Effector CD4-positive, alpha-beta T cell (primary cell): ENCODE measurements around the gene RTEL1.
A peak's percentile ranks its signal among the peaks of the same experiment; 100 is the strongest.
"Not testable (repeated sequence)": the region's sequence is repeated elsewhere in the genome, so short reads cannot be mapped to it uniquely, and the experiment has no call there.

ENCODE experiments used
- DNase-seq: peaks from one replicate; pipeline ENCODE4 v3.0.0-alpha.2; 2020

The RTEL1 gene

DNA sequence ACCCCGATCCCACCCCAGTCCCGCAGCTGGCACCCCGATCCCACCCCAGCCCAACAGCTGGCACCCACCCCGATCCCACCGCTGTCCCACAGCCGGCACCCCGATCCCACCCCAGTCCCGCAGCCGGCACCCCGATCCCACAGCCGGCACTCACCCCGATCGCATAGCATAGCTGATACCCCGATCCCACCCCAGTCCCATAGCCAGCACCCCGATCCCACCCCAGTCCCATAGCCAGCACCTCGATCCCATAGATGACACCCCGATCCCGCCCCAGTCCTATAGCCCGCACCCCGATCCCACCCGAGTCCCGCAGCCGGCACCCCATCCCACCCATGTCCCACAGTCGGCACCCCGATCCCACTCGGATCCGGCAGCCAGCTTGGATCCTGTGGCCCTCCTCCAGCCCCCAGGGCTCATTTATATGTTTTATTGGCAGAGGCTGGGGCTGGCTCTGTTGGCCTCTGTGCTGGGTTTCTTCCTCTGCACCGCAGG is 30.3 kb upstream of the RTEL1 start:
- DNase-seq: no peak

GRCh38 chr20:63628246-63628975 is 29.7 kb upstream of the RTEL1 start:
- DNase-seq: no peak

GRCh38 chr20:63630956-63631355 is 27.2 kb upstream of the RTEL1 start:
- not testable (repeated sequence) for DNase-seq

DNA sequence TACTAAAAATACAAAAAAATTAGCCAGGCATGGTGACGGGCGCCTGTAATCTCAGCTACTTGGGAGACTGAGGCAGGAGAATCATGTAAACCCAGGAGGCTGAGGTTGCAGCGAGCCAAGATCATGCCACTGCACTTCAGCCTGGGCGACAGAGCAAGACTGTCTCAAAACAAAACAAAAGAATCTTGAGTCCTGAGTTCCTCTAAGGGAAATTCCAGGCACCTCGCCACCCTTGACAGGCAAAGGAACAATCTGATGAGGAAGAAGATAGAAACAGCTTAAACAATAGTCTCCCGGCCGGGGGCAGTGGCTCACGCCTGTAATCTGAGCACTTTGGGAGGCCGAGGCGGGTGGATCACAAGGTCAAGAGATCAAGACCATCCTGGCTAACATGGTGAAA is 26.7 kb upstream of the RTEL1 start:
- not testable (repeated sequence) for DNase-seq

GRCh38 chr20:63633732-63634131 is 24.4 kb upstream of the RTEL1 start:
- DNase-seq: no peak

GRCh38 chr20:63635431-63636141 is 22.5 kb upstream of the RTEL1 start:
- peak; percentile 74 for DNase-seq

GRCh38 chr20:63636752-63637628 is 21.1 kb upstream of the RTEL1 start:
- no peak for DNase-seq

DNA sequence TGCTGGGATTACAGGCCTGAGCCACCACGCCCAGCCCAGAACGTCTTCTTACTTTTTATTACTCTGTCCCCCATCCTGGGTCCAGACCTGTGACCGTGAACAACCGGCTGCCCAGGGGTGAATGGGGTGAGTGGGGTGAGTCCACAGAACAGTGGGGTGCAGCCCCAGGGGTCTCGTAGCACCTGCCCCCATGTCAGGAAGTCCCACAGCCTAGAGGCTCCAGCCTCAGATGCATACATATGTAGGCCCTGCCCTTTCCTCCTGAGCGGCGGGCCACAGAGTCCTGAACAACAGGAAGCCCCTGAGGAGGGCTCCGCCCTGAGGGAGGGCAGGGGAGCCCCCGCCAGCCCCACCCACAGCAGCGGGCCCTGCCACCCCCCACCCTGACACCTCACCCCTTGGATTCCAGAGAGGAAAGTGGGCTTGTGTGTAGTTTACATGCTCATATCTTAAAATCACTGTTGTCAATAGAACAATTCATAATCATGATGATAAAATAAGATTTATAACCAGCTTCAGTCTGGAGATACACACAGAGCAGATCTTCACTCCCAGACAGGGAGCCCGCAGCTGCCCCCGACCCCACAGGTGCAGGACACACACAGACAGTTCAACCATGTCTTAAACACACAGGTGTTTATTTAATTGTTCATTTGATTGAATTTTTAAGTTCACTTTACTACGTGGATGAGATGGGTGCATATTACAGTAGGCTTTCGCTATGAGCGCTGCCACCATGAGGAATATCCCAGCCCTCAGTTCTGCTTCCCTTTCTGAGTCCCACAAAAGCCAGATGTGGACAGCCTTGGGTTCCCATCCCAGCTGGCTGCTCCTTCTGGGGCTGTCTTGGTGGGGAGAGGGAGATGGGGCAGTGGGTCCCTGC is 18.8 kb upstream of the RTEL1 start:
- DNase-seq: peak; percentile 71

- no peak for DNase-seq
Observed at GRCh38 chr20:63640086-63640485, 18.0 kb upstream of the RTEL1 start.

DNA sequence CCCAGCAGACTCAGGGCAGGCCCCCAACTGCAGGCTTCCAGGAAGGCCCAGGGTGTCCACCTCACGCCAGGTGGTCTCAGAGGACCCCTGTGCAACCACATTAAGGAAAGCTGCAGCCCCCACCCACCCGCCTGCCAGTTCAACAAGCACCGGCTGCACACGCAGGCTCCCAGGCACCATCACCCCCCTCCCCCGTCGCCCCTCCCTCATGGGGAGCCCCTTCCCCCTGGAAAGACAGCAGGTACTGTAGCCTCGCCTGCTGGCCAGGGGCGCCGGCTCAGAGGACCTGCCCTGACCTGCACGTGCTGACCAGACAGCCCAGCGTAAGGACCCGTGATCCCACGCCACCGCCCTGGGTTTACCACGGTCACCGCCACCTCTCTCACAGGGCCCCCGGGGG is 17.4 kb upstream of the RTEL1 start:
- DNase-seq: not testable (repeated sequence)

DNA sequence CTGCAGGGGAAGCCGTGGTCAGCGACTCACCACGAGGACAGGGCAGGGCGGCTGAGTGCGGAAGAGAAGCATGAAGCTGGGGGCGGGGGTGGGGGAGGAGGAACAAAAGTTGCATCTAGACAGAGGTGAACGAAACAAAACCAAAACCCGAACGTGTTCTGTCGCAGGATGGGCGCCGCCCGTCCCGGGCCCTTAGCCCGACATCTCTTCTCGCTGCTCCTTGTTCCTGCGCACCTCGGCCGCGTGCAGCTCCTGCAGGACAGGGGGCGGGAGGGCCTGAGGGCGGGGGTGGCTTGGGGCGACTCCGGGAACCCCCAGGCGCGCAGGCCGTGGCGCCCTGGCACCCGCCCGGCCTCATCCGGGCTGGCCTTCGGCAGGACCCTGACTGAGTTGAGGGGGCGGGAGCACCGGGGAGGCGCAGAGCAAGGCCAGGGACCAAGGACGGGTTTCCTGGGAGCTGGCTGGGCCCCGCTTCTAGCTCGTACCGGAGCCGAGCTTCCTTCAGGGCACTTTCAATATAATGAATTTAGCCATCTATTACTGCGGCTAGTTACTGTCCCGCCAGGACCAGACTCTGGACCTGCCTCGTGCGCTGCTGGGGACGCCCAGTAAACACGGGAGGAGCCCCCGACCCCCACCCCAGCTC is 16.8 kb upstream of the RTEL1 start:
- DNase-seq: peak; percentile 40

DNA sequence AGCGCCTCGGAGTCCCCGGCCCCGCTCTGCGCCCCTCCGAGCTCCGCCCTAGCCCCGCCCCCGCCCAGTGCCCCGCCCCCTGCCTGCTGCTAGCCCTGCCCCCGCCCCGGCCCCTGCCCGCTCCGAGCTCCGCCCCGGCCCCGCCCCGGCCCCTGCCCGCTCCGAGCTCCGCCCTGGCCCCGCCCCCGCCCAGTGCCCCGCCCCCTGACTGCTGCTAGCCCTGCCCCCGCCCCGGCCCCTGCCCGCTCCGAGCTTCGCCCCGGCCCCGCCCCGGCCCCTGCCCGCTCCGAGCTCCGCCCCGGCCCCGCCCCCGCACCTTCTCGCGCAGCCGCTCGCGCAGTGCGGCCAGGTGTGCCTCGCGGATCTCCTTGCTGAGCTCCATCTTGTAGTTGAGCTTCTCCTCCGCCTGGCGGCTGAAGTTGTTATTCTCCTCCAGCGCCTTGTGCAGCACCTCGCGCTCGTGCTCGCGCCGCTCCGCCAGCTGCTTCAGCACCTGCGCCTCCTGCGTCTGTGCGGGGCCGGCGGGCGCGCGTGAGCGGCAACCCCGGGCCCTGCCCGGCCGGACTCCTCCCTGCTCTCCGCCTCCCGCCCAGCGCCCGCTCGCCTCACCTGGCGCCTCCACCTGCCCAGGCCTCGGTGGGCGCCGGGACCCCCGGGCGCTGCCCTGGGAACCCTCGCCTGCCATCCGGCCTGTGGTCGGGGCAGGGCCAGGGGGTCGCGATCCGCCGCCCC is 16.2 kb upstream of the RTEL1 start:
- DNase-seq: peak; percentile 94

DNA sequence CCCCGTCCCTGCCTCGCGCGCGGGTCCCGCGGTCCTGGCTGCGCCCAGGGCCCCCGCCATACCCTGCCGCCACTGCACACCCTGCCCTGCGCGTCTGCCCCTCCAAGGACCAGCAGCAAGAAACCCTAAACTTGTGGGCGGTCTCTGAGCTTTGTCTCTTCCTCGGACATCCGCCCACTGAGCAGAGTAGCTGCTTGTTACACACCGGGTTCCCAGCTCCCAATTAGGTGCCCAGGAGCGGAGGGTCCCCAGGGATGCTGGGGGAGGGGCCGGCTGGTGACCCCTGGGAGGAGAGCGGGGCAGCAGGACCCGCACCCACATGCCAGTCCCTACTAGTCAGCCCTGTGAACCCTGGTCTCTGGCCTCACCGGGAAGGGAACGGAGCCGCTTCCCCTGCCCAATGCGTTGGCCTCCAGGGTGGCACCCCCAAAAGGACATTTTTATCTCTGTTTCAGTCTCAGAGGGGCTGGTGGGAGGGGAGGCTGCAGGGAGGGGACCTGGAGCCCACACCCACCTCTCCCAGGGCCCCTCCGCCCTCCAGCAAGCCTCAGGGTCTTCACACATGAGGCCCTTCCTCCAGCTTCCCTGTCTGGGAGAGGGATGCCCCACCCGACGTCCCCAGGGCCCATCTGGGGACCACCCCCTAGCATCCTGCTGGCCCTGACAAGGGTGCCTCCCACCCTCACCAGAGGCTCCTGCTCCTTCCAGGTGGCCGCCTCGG is 15.4 kb upstream of the RTEL1 start:
- no peak for DNase-seq

DNA sequence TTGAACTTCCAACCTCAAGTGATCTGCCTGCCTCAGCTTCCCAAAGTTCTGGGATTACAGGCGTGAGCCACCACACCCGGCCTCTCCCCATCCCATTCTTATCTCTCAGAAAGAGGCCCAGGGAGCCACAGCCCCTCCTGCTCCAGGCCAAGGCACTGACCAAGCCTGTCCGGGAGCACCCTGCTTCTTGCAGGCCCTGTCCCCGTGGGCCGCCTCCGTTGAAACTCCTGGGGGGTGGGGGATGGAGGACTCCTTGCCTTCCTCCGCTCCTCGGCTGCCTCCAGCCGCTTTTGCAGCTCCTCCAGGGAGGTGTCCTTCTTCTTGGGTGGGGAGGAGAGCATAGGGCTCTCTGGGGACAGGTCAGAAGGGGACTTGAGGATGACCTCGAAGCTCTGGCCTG is 14.6 kb upstream of the RTEL1 start:
- no peak for DNase-seq

DNA sequence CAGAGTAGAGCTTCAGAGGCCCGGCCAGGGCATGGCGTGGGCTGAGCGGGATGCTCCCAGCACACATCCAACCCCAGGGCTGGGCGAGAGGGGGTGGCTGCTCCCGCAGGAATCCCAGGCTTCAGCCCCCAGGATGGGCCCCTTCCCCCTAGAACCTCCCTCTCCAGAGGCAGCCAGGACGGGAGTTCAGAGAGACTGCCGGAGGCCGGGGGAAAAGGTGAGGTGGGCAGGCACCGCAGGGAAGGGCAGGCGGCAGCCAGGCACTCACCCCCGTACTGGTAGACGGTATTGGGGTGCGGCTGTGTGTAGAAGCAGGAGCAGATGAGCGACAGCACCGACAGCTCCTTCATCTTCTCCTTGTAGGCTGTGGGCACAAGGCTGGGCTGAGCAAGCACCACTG is 14.2 kb upstream of the RTEL1 start:
- no peak for DNase-seq

DNA sequence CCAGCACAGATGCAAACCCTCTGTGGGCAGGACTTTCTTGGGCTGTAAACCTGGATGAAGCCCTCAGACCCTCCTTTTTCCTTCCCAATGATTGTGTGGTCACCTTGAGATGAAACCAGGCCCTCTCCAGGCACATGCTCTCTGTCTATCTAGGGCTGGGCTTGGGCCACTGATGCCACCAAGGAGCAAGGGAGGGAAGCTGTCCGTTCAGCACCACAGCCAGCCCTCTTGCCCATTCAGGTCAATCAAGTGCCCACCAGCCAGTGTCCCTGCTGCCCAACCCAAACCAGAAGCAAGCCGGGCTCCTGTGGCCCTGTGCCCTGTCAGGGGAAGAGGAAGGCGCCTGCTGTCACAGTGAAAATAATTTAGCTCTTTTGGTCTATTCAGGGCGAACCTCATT is 12.9 kb upstream of the RTEL1 start:
- DNase-seq: no peak

DNA sequence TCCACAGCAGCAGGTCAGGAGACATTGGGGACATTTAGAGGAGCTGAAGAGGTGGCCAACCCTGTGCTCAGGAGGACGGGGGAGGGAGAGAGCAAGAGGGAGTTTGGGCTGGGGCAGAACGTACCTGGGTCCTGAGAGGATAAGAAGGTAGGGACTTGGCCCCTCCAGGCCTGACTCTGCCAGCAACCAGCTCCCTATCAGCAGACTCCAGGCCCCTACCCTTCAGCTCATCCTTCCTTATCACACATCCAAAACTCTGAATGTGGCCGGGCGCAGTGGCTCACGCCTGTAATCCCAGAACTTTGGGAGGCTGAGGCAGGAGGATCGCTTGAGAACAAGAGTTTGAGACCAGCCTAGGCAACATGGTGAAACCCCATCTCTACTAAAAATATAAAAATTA is 9.9 kb upstream of the RTEL1 start:
- no peak for DNase-seq

- no peak for DNase-seq
Observed at GRCh38 chr20:63648895-63649589, 9.1 kb upstream of the RTEL1 start.

- not testable (repeated sequence) for DNase-seq
Observed at GRCh38 chr20:63650486-63650885, 7.6 kb upstream of the RTEL1 start.

GRCh38 chr20:63651942-63652191 is 6.2 kb upstream of the RTEL1 start:
- DNase-seq: no peak
